K562 (cell line): Measurements from ENCODE around the gene GPR78. TPM values are rescaled to one million over a fixed set of nuclear protein-coding genes. Genes with fewer than 3 reads are reported as not detected.
A peak's percentile ranks its signal among the peaks of the same experiment; 100 is the strongest.

Source experiments
- CCAR2 ChIP-seq: fragments of 200-400 bp; formaldehyde crosslinking; IDR thresholded peaks from 2 replicates; pipeline ENCODE4 v1.6.1; 2017; ENCODE audit warnings: mild to moderate bottlenecking, low read depth, low read length
- DIDO1 ChIP-seq: fragments of 450-650 bp; IDR thresholded peaks from 2 replicates; pipeline ENCODE4 v1.6.1; 2016; ENCODE audit warnings: low read depth, missing biosample characterization, missing genetic modification characterization
- GTF2B ChIP-seq: IDR thresholded peaks from 2 replicates; pipeline ENCODE4 v1.6.1; 2011; ENCODE audit not compliant: insufficient read length; ENCODE audit errors: extremely low read depth
- KLF1 ChIP-seq: fragments of 450-650 bp; IDR thresholded peaks from 2 replicates; pipeline ENCODE4 v1.6.1; 2016; ENCODE audit warnings: missing genetic modification characterization, missing compliant biosample characterization
- MEF2A ChIP-seq: IDR thresholded peaks from 2 replicates; pipeline ENCODE4 v1.6.1; 2011; ENCODE audit warnings: low read depth, mild to moderate bottlenecking, low read length, moderate library complexity; ENCODE audit not compliant: control insufficient read depth
- PURB ChIP-seq: sonication (generic); formaldehyde crosslinking; IDR thresholded peaks from 2 replicates; pipeline ENCODE4 v1.9.0; 2021; ENCODE audit warnings: low read depth, mild to moderate bottlenecking, missing genetic modification reagents
- SMARCC2 ChIP-seq: fragments of 450-650 bp; IDR thresholded peaks from 2 replicates; pipeline ENCODE4 v1.6.1; 2017; ENCODE audit warnings: antibody characterized with exemption, moderate library complexity, mild to moderate bottlenecking, low read depth
- TCF3 ChIP-seq: sonication (generic); formaldehyde crosslinking; IDR thresholded peaks from 2 replicates; pipeline ENCODE4 v1.4.0; 2020; ENCODE audit warnings: mild to moderate bottlenecking, missing genetic modification reagents
- TEAD1 ChIP-seq, 2 experiments: fragments of 450-650 bp in 1 of 2; sonication (generic) in 1 of 2; formaldehyde crosslinking; IDR thresholded peaks; 2 replicates each; pipeline versions ENCODE4 v1.4.0 to v1.8.0; 2020 to 2022; ENCODE audit warnings: mild to moderate bottlenecking in 2 of 2, missing genetic modification reagents in 1 of 2
- TSC22D4 ChIP-seq: fragments of 450-650 bp; IDR thresholded peaks from 2 replicates; pipeline ENCODE4 v1.6.1; 2016; ENCODE audit warnings: missing genetic modification characterization, missing biosample characterization, control low read depth
- ZBTB33 ChIP-seq: sonication (generic); formaldehyde crosslinking; IDR thresholded peaks from 2 replicates; pipeline ENCODE4 v1.8.1; 2023; ENCODE audit warnings: mild to moderate bottlenecking, missing genetic modification reagents
- ZKSCAN8 ChIP-seq: fragments of 200-800 bp; sonication (Bioruptor generic); IDR thresholded peaks from 2 replicates; pipeline ENCODE4 v1.6.1; 2016; ENCODE audit warnings: missing genetic modification characterization, missing compliant biosample characterization
- ZNF124 ChIP-seq: sonication (generic); formaldehyde crosslinking; IDR thresholded peaks from 2 replicates; pipeline ENCODE4 v1.8.1; 2022; ENCODE audit warnings: missing genetic modification reagents
- ZNF224 ChIP-seq: sonication (generic); formaldehyde crosslinking; IDR thresholded peaks from 2 replicates; pipeline ENCODE4 v1.8.0; 2022; ENCODE audit warnings: mild to moderate bottlenecking, missing genetic modification reagents
- ZNF384 ChIP-seq: IDR thresholded peaks from 2 replicates; pipeline ENCODE4 v1.6.1; 2012; ENCODE audit warnings: low read depth, low read length, improper control_type of control experiment
- polyA plus RNA-seq, 8 experiments: library from polyadenylated mRNA; depleted of rRNA in 4 of 8; stranded (reverse) in 5 of 8; unstranded in 3 of 8; fragments of >200 nt; fragmentation: Nextera tagmentation in 2 of 8; fragmentation: Illumina TruSeq in 1 of 8; extraction: Ambion mirVana in 2 of 8; extraction: Trizol in 1 of 8; gene quantifications; 2 replicates each; pipeline versions ENCODE4 v1.2.1 to v1.2.3, GENCODE V29; 2011 to 2014; ENCODE audit warnings: inconsistent platforms in 1 of 8, missing spikeins in 1 of 8
- total RNA-seq, 7 experiments: library from RNA; depleted of rRNA in 6 of 7; stranded (reverse); fragments of >200 nt in 6 of 7; fragmentation: Illumina TruSeq in 2 of 7; extraction: Trizol in 2 of 7; gene quantifications; 2 replicates each; pipeline versions ENCODE4 v1.2.1 to v1.2.3, GENCODE V29; 2011 to 2021; ENCODE audit warnings: low replicate concordance in 1 of 7
- TF ChIP-seq, protein P1 (sequence below): fragments of 250-450 bp; sonication (Bioruptor Pico); IDR thresholded peaks from 2 replicates; pipeline ENCODE4 v1.4.0; 2020; ENCODE audit warnings: borderline replicate concordance
- TF ChIP-seq, protein P2 (sequence below), 2 experiments: IDR thresholded peaks in 1 of 2; conservative IDR thresholded peaks in 1 of 2; 2 replicates each; pipeline ENCODE4 v1.6.1; 2016; ENCODE audit warnings: low read depth in 2 of 2, mild to moderate bottlenecking in 1 of 2, missing compliant biosample characterization in 1 of 2, missing genetic modification characterization in 1 of 2, moderate library complexity in 1 of 2

Gene GPR78
- total and polyA plus RNA-seq, 9 of the 15 experiments (the other 6 are each of a cell fraction or from before 2014, with no cell fraction given): 0.04 to 0.13 (median 0.07) TPM; not detected in 4

DNA sequence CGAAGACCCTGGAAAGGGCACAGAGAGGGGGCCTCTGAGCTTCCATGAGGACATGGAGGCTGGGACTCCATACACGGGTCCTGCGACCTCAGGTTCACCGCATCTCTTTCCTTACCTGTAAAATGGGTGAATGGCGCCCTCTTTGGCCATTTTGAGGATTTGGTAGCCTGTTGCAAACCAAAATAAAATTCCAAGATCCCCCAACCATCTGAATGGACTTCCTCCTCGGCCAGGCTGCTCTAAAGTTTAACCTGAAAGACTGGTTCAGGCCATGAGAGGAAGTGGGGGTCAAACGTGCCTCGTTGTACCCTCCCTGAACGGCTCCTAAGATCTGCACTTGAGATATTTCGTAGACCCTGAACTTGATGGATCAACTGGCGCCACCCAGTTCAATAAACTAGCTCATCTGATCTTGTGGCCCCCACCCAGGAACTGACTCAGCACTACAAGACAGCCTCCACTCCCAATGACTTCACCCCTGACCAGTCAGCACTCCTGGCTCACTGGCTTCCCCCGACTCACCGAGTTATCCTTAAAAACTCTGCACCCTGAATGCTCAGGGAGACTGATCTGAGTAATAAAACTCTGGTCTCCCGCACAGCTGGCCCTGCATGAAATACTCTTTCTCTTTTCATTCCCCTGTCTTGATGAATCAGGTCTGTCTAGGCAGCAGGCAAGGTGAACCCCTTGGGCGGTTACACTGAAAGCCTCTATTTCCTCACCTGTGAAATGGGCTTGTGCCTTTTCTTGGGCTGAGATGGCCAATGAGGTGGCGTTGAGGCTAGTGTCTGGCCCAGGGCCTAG lies 32.9 kb upstream of the GPR78 start (continued):
- TF ChIP-seq GTF2B: no peak
- no peak for TF ChIP-seq TCF3 (CRISPR knock-in tag)
- TF ChIP-seq, protein P1, sequence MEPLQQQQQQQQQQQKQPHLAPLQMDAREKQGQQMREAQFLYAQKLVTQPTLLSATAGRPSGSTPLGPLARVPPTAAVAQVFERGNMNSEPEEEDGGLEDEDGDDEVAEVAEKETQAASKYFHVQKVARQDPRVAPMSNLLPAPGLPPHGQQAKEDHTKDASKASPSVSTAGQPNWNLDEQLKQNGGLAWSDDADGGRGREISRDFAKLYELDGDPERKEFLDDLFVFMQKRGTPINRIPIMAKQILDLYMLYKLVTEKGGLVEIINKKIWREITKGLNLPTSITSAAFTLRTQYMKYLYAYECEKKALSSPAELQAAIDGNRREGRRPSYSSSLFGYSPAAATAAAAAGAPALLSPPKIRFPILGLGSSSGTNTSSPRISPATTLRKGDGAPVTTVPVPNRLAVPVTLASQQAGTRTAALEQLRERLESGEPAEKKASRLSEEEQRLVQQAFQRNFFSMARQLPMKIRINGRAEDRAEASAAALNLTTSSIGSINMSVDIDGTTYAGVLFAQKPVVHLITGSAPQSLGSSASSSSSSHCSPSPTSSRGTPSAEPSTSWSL: no peak
- TF ChIP-seq ZNF224 (CRISPR knock-in tag): no peak
- no peak for TF ChIP-seq ZBTB33 (CRISPR knock-in tag)
- TF ChIP-seq KLF1 (tag): no peak
- TF ChIP-seq SMARCC2: 0 out of 2 replicates have a peak, but pooled peaks have one; percentile 50
- no peak for TF ChIP-seq ZNF384
- no peak for TF ChIP-seq DIDO1 (tag)
- TF ChIP-seq ZKSCAN8 (CRISPR knock-in tag): no peak
- TF ChIP-seq TEAD1 (CRISPR knock-in tag; IDR thresholded peaks at IDR 0.05): no peak
- no peak for TF ChIP-seq ZNF124
- no peak for TF ChIP-seq CCAR2
- TF ChIP-seq, protein P2, sequence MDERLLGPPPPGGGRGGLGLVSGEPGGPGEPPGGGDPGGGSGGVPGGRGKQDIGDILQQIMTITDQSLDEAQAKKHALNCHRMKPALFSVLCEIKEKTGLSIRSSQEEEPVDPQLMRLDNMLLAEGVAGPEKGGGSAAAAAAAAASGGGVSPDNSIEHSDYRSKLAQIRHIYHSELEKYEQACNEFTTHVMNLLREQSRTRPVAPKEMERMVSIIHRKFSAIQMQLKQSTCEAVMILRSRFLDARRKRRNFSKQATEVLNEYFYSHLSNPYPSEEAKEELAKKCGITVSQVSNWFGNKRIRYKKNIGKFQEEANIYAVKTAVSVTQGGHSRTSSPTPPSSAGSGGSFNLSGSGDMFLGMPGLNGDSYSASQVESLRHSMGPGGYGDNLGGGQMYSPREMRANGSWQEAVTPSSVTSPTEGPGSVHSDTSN (CRISPR knock-in tag; IDR thresholded peaks at IDR 0.05; ENCODE audit: low read depth): no peak
- TF ChIP-seq, protein P2 (tag; conservative IDR thresholded peaks at IDR 0.05; ENCODE audit: low read depth): 0 out of 2 replicates have a peak, but pooled peaks have one; percentile 18
- TF ChIP-seq MEF2A: no peak
- TF ChIP-seq PURB (CRISPR knock-in tag): no peak
- TF ChIP-seq TSC22D4: no peak
